GM23338 (cell line): ENCODE results near the gene RAD18.

Experiments used
- EZH2 ChIP-seq: fragments of 200-600 bp; sonication (generic); IDR thresholded peaks from one replicate; pipeline ENCODE4 v1.8.0; 2017; ENCODE audit warnings: antibody characterized with exemption, mild to moderate bottlenecking, low read depth; ENCODE audit not compliant: unreplicated experiment
- POLR2AphosphoS5 ChIP-seq: IDR thresholded peaks from 2 replicates; pipeline ENCODE4 v1.6.1; 2016; ENCODE audit warnings: antibody characterized with exemption, low read depth
- STAT1 ChIP-seq: IDR thresholded peaks from one replicate; pipeline ENCODE4 v1.6.1; 2016; ENCODE audit warnings: antibody characterized with exemption; ENCODE audit not compliant: unreplicated experiment
- TF ChIP-seq, protein P1 (sequence below), 2 experiments: fragments of 200-600 bp in 1 of 2; sonication (generic) in 1 of 2; conservative IDR thresholded peaks; 2 replicates each; pipeline versions ENCODE4 v1.5.1 to v1.6.1; 2016 to 2017; ENCODE audit warnings: antibody characterized with exemption in 2 of 2, low read depth in 2 of 2, mild to moderate bottlenecking in 2 of 2, moderate library complexity in 1 of 2
- TF ChIP-seq, protein P2 (sequence below): IDR thresholded peaks from 2 replicates; pipeline ENCODE4 v1.6.1; 2016; ENCODE audit warnings: antibody characterized with exemption

DNA sequence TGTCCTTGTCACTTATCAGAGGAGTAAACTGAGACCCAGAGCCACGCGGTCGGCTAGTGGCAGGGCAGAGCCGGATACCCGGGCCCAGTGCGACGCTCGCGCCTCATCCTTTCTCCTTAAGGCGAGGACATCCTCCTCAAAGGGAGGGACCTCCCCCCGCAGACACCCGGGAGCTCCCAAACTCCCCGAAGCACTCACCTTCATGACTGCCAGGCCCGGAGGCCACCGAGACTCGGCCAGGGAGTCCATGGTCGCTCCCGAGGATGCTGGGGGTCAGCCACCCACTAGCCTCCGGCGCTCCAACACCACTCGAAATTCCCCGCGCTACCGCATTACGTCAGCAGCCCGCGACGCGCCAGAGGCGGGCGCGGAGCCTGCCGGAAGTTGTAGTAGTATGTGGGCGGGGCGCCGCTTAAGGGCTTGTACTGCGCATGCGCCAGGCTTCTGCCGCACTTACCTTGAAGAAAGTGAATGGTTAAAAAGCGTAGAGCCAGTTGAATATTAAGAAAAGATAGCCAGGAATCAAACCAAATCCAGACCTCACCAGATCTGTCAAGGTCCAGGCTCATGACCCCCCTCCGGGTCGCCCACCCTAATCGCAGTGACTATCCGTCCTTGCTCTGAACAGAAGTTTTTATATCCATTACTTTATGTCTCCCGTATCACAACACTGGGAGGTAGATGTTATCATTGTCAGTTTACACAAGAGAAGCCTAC is at the start of gene RAD18:
- TF ChIP-seq, protein P1, sequence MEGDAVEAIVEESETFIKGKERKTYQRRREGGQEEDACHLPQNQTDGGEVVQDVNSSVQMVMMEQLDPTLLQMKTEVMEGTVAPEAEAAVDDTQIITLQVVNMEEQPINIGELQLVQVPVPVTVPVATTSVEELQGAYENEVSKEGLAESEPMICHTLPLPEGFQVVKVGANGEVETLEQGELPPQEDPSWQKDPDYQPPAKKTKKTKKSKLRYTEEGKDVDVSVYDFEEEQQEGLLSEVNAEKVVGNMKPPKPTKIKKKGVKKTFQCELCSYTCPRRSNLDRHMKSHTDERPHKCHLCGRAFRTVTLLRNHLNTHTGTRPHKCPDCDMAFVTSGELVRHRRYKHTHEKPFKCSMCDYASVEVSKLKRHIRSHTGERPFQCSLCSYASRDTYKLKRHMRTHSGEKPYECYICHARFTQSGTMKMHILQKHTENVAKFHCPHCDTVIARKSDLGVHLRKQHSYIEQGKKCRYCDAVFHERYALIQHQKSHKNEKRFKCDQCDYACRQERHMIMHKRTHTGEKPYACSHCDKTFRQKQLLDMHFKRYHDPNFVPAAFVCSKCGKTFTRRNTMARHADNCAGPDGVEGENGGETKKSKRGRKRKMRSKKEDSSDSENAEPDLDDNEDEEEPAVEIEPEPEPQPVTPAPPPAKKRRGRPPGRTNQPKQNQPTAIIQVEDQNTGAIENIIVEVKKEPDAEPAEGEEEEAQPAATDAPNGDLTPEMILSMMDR (conservative IDR thresholded peaks at IDR 0.05; ENCODE audit: low read depth in 2 of 2), result no peak
- TF ChIP-seq EZH2, result no peak
- TF ChIP-seq, protein P2, sequence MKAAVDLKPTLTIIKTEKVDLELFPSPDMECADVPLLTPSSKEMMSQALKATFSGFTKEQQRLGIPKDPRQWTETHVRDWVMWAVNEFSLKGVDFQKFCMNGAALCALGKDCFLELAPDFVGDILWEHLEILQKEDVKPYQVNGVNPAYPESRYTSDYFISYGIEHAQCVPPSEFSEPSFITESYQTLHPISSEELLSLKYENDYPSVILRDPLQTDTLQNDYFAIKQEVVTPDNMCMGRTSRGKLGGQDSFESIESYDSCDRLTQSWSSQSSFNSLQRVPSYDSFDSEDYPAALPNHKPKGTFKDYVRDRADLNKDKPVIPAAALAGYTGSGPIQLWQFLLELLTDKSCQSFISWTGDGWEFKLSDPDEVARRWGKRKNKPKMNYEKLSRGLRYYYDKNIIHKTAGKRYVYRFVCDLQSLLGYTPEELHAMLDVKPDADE, result peak; percentile 90
- peak; percentile 83 for TF ChIP-seq POLR2AphosphoS5
- TF ChIP-seq STAT1, result no peak
